Upper lobe of right lung (tissue), 1 donor: ENCODE data around the gene EHBP1L1. TPM values are rescaled to one million over a fixed set of nuclear protein-coding genes. Genes with fewer than 3 reads are reported as not detected.
A peak's percentile ranks its signal among the peaks of the same experiment; 100 is the strongest.

Experiments
- ATAC-seq: fragments of 200-7000 bp; cut with Tn5 transposase; one replicate; pipeline ENCODE4 v1.9.1; 2020; ENCODE audit warnings: mild to moderate bottlenecking, moderate library complexity
- DNase-seq: peaks from one replicate; pipeline ENCODE4 v3.0.0-alpha.2; 2020
- H3K27ac ChIP-seq: fragments of 200-600 bp; one replicate; pipeline ENCODE4 v1.8.0; 2022
- H3K27me3 ChIP-seq: fragments of 200-600 bp; one replicate; pipeline ENCODE4 v1.8.0; 2022; ENCODE audit warnings: mild to moderate bottlenecking
- H3K36me3 ChIP-seq: fragments of 200-600 bp; one replicate; pipeline ENCODE4 v1.8.0; 2022
- H3K4me1 ChIP-seq: fragments of 200-600 bp; one replicate; pipeline ENCODE4 v1.8.0; 2022
- H3K4me3 ChIP-seq: fragments of 200-600 bp; one replicate; pipeline ENCODE4 v1.8.0; 2022; ENCODE audit warnings: mild to moderate bottlenecking
- H3K9me3 ChIP-seq: fragments of 200-600 bp; one replicate; pipeline ENCODE4 v1.8.0; 2022
- CTCF ChIP-seq: fragments of 200-600 bp; IDR thresholded peaks from one replicate; pipeline ENCODE4 v1.8.0; 2022; ENCODE audit warnings: antibody characterized with exemption
- intact Hi-C: fragments of 100-400 bp; cut with DNase I; formaldehyde crosslinking; loops from one replicate; pipeline ENCODE4 v1.11.0; 2022
- total RNA-seq: library from RNA; stranded (reverse); fragmentation: NEBNext Ultra II Directional; extraction: Animal tissue kit (Norgen Biotek cat#: 25700); gene quantifications from one replicate; pipeline ENCODE4 v1.2.1, GENCODE V29; 2021
- donor health status: DM: no; HTN: yes; CAD: no; lungs with severe emphysema.

Gene EHBP1L1
- total RNA-seq, 1 donor from 2014 or later, result 88.3 TPM

- peak overlapping the region; percentile 93 for H3K4me3 ChIP-seq
- no peaks in the 10 kb centered on the region for H3K9me3 ChIP-seq
- peak overlapping the region; percentile 95 for H3K27ac ChIP-seq
- H3K36me3 ChIP-seq, result peaks cover 35% of the 10 kb centered on the region
- intact Hi-C loops, result no loop called here
- ATAC-seq (peak; percentile 2), DNase-seq (peak; percentile 80)
- TF ChIP-seq CTCF, result no peak
- H3K27me3 ChIP-seq, result no peaks in the 10 kb centered on the region
- peaks cover 52% of the 10 kb centered on the region for H3K4me1 ChIP-seq
Observed at GRCh38 chr11:65611028-65611757, 35.3 kb downstream of the EHBP1L1 start.

GRCh38 chr11:65611758-65612603 lies 36.1 kb downstream of the EHBP1L1 start:
- DNase-seq, result no peak
- H3K4me1 ChIP-seq, result peaks cover 55% of the 10 kb centered on the region
- intact Hi-C loops, result no loop called here
- no peak for ATAC-seq
- H3K27me3 ChIP-seq, result no peaks in the 10 kb centered on the region
- peaks cover 30% of the 10 kb centered on the region for H3K36me3 ChIP-seq
- H3K4me3 ChIP-seq, result peak overlapping the region; percentile 93
- H3K9me3 ChIP-seq, result no peaks in the 10 kb centered on the region
- no peak for TF ChIP-seq CTCF
- H3K27ac ChIP-seq, result peak overlapping the region; percentile 95

GRCh38 chr11:65612691-65613090 lies 36.8 kb downstream of the EHBP1L1 start:
- DNase-seq (no peak), ATAC-seq (no peak)
- H3K27me3 ChIP-seq, result no peaks in the 10 kb centered on the region
- H3K9me3 ChIP-seq, result no peaks in the 10 kb centered on the region
- TF ChIP-seq CTCF, result no peak
- peaks cover 30% of the 10 kb centered on the region for H3K36me3 ChIP-seq
- peak overlapping the region; percentile 95 for H3K27ac ChIP-seq
- H3K4me1 ChIP-seq, result peaks cover 53% of the 10 kb centered on the region
- H3K4me3 ChIP-seq, result peak overlapping the region; percentile 93
- intact Hi-C loops, result no loop called here

GRCh38 chr11:65613091-65613928 lies 37.5 kb downstream of the EHBP1L1 start:
- Histone ChIP-seq H3K4me3 (peak overlapping the region; percentile 93), H3K36me3 (peaks cover 30% of the 10 kb centered on the region), H3K27me3 (no peaks in the 10 kb centered on the region), H3K9me3 (no peaks in the 10 kb centered on the region), H3K4me1 (peaks cover 48% of the 10 kb centered on the region), H3K27ac (peak overlapping the region; percentile 95)
- intact Hi-C loops, result no loop called here
- TF ChIP-seq CTCF, result no peak
- no peak for DNase-seq
- ATAC-seq, result no peak

- peaks cover 35% of the 10 kb centered on the region for H3K4me1 ChIP-seq
Observed at GRCh38 chr11:65615229-65615949, 39.5 kb downstream of the EHBP1L1 start, which contains the start of gene PCNX3. Gene PCNX3, plus strand, starts transcription at chr11:65615776. Its CDS starts 536 bp downstream, at chr11:65616312.

More at GRCh38 chr11:65615229-65615949, 39.5 kb downstream of the EHBP1L1 start, which contains the start of gene PCNX3:
- TF ChIP-seq CTCF, result no peak
- Histone ChIP-seq H3K36me3 (peaks cover 39% of the 10 kb centered on the region), H3K9me3 (no peaks in the 10 kb centered on the region), H3K27me3 (no peaks in the 10 kb centered on the region), H3K4me3 (peak within 1 kb of the TSS; percentile 93), H3K27ac (peak within 1 kb of the TSS; percentile 95)
- ATAC-seq, result peak; percentile 86
- DNase-seq, result peak; percentile 100
- intact Hi-C loops, result no loop called here
